IMR-90 (cell line): ENCODE data around the gene SAXO1. TPM values are rescaled to one million over a fixed set of nuclear protein-coding genes. Genes with fewer than 3 reads are reported as not detected.

Experiments
- ATAC-seq: fragments of 200-7000 bp; cut with Tn5 transposase; 2 replicates; pipeline ENCODE4 v1.9.1; 2020; ENCODE audit warnings: low read depth, mild to moderate bottlenecking, moderate library complexity
- BruUV-seq: library from RNA; stranded (reverse); fragments of 400-500 nt; replicated peaks from 2 replicates; lab custom pipeline; 2021; lab: Mats Ljungman, UMichigan
- CTCF ChIA-PET: fragments of 300-600 bp; formaldehyde crosslinking; extraction: SDS; loops from one replicate; lab custom pipeline; 2021; ENCODE audit warnings: antibody characterized with exemption; lab: Yijun Ruan, JAX
- POLR2A ChIA-PET: fragments of 300-600 bp; sonication (Branson Sonifier 250); formaldehyde crosslinking; loops from one replicate; lab custom pipeline; 2022; ENCODE audit warnings: antibody characterized with exemption; ENCODE audit not compliant: unreplicated experiment; lab: Charles Lee
- DNase-seq: peaks from one replicate; pipeline ENCODE4 v3.0.0; 2013
- H2AFZ ChIP-seq: replicated peaks from 2 replicates; pipeline ENCODE3; 2013; ENCODE audit warnings: low read length, mild to moderate bottlenecking; ENCODE audit not compliant: poor library complexity
- H2AK5ac ChIP-seq: 2 replicates; pipeline ENCODE4 v1.6.1; 2013; ENCODE audit warnings: low read depth, low read length, inconsistent platforms
- H2AK9ac ChIP-seq: replicated peaks from 2 replicates; pipeline ENCODE3; 2013; ENCODE audit warnings: mild to moderate bottlenecking, low read depth, low read length, moderate library complexity; ENCODE audit not compliant: poor library complexity
- H2BK120ac ChIP-seq: 2 replicates; pipeline ENCODE4 v1.6.1; 2013; ENCODE audit warnings: low read depth, low read length, inconsistent platforms
- H2BK15ac ChIP-seq: 3 replicates; pipeline ENCODE4 v1.6.1; 2013; ENCODE audit warnings: low read depth, low read length, inconsistent platforms
- H2BK20ac ChIP-seq: 2 replicates; pipeline ENCODE4 v1.6.1; 2013; ENCODE audit warnings: low read depth, mild to moderate bottlenecking, inconsistent platforms, low read length, moderate library complexity
- H2BK5ac ChIP-seq: 2 replicates; pipeline ENCODE4 v1.6.1; 2013; ENCODE audit warnings: mild to moderate bottlenecking, low read depth, low read length, inconsistent platforms; ENCODE audit not compliant: poor library complexity, severe bottlenecking
- H3K14ac ChIP-seq: replicated peaks from 2 replicates; pipeline ENCODE4 v1.6.1; 2013; ENCODE audit warnings: low read depth, low read length, inconsistent platforms
- H3K18ac ChIP-seq: 2 replicates; pipeline ENCODE4 v1.6.1; 2013; ENCODE audit warnings: low read depth, low read length, control low read depth
- H3K23ac ChIP-seq: 2 replicates; pipeline ENCODE4 v1.6.1; 2013; ENCODE audit warnings: low read depth, low read length, inconsistent platforms
- H3K27ac ChIP-seq: 2 replicates; pipeline ENCODE4 v1.5.1; 2013; ENCODE audit warnings: mild to moderate bottlenecking, control low read depth, low read length; ENCODE audit not compliant: insufficient read depth
- H3K27me3 ChIP-seq: 2 replicates; pipeline ENCODE4 v1.6.1; 2013; ENCODE audit warnings: low read length; ENCODE audit not compliant: control insufficient read depth, insufficient read depth
- H3K36me3 ChIP-seq: 2 replicates; pipeline ENCODE4 v1.6.1; 2013; ENCODE audit warnings: low read length, mixed read lengths; ENCODE audit not compliant: control insufficient read depth, insufficient read depth
- H3K4ac ChIP-seq: 2 replicates; pipeline ENCODE4 v1.6.1; 2013; ENCODE audit warnings: low read depth, low read length, inconsistent platforms
- H3K4me1 ChIP-seq: 2 replicates; pipeline ENCODE4 v1.6.1; 2013; ENCODE audit warnings: low read length, mixed read lengths; ENCODE audit not compliant: control insufficient read depth, insufficient read depth
- H3K4me2 ChIP-seq: 2 replicates; pipeline ENCODE4 v1.6.1; 2013; ENCODE audit warnings: low read depth, mild to moderate bottlenecking, control low read depth, low read length, moderate library complexity
- H3K4me3 ChIP-seq: 2 replicates; pipeline ENCODE4 v1.5.1; 2013; ENCODE audit warnings: low read depth, mild to moderate bottlenecking, control low read depth, low read length, moderate library complexity; ENCODE audit not compliant: insufficient read depth
- H3K56ac ChIP-seq: 2 replicates; pipeline ENCODE4 v1.6.1; 2013; ENCODE audit warnings: low read length, inconsistent platforms; ENCODE audit not compliant: insufficient read depth; ENCODE audit errors: extremely low read depth
- H3K79me1 ChIP-seq, 2 experiments: 2 replicates each; pipeline ENCODE4 v1.6.1; 2013; ENCODE audit warnings: low read length in 2 of 2, inconsistent platforms in 1 of 2, low read depth in 1 of 2
- H3K9ac ChIP-seq: 2 replicates; pipeline ENCODE4 v1.6.1; 2013; ENCODE audit warnings: low read depth, low read length, control low read depth
- H3K9me1 ChIP-seq: 2 replicates; pipeline ENCODE4 v1.6.1; 2013; ENCODE audit warnings: low read length, inconsistent platforms; ENCODE audit not compliant: insufficient read depth
- H3K9me3 ChIP-seq: 2 replicates; pipeline ENCODE4 v1.6.1; 2013; ENCODE audit warnings: low read length; ENCODE audit not compliant: control insufficient read depth, insufficient read depth
- H4K20me1 ChIP-seq: 2 replicates; pipeline ENCODE4 v1.6.1; 2013; ENCODE audit warnings: low read length, inconsistent platforms; ENCODE audit not compliant: insufficient read depth
- H4K5ac ChIP-seq: 2 replicates; pipeline ENCODE4 v1.6.1; 2013; ENCODE audit warnings: mild to moderate bottlenecking, low read depth, low read length, control low read depth
- H4K8ac ChIP-seq, 2 experiments: 2 replicates each; pipeline ENCODE4 v1.6.1; 2013; ENCODE audit warnings: low read depth in 2 of 2, low read length in 2 of 2, control low read depth in 1 of 2, inconsistent platforms in 1 of 2
- H4K91ac ChIP-seq: 2 replicates; pipeline ENCODE4 v1.6.1; 2013; ENCODE audit warnings: low read depth, low read length, inconsistent platforms; ENCODE audit not compliant: insufficient read depth
- CEBPB ChIP-seq: IDR thresholded peaks from 2 replicates; pipeline ENCODE4 v1.6.1; 2012; ENCODE audit warnings: low read depth, low read length, improper control_type of control experiment
- CTCF ChIP-seq: conservative IDR thresholded peaks from 2 replicates; pipeline ENCODE4 v1.5.1; 2012; ENCODE audit warnings: mild to moderate bottlenecking, low read depth, low read length, improper control_type of control experiment
- FOS ChIP-seq: fragments of 150-350 bp; IDR thresholded peaks from 2 replicates; pipeline ENCODE4 v1.6.1; 2016; ENCODE audit warnings: low read depth, low read length
- MAFK ChIP-seq: IDR thresholded peaks from 2 replicates; pipeline ENCODE4 v1.6.1; 2012; ENCODE audit warnings: low read depth, low read length, improper control_type of control experiment
- MAZ ChIP-seq: IDR thresholded peaks from 2 replicates; pipeline ENCODE4 v1.6.1; 2012; ENCODE audit warnings: low read depth, mild to moderate bottlenecking, low read length, improper control_type of control experiment, moderate library complexity, borderline replicate concordance
- MXI1 ChIP-seq: IDR thresholded peaks from 2 replicates; pipeline ENCODE4 v1.6.1; 2012; ENCODE audit warnings: low read depth, mild to moderate bottlenecking, low read length, moderate library complexity, borderline replicate concordance
- NFE2L2 ChIP-seq: fragments of 150-350 bp; IDR thresholded peaks from 2 replicates; pipeline ENCODE4 v1.6.1; 2016; ENCODE audit warnings: low read depth, mild to moderate bottlenecking, low read length
- POLR2A ChIP-seq: IDR thresholded peaks from 2 replicates; pipeline ENCODE4 v1.6.1; 2012; ENCODE audit warnings: mild to moderate bottlenecking, low read depth, low read length
- RAD21 ChIP-seq: IDR thresholded peaks from 2 replicates; pipeline ENCODE4 v1.6.1; 2012; ENCODE audit warnings: low read length, improper control_type of control experiment
- RCOR1 ChIP-seq: IDR thresholded peaks from 2 replicates; pipeline ENCODE4 v1.6.1; 2012; ENCODE audit warnings: mild to moderate bottlenecking, low read length, improper control_type of control experiment; ENCODE audit not compliant: insufficient replicate concordance
- RFX5 ChIP-seq: IDR thresholded peaks from 2 replicates; pipeline ENCODE4 v1.8.0; 2012; ENCODE audit warnings: low read depth, mild to moderate bottlenecking, low read length, moderate library complexity
- SMC3 ChIP-seq: fragments of 150-350 bp; IDR thresholded peaks from 2 replicates; pipeline ENCODE4 v1.6.1; 2016; ENCODE audit warnings: low read depth, mild to moderate bottlenecking, antibody characterized with exemption, low read length, moderate library complexity
- WGBS, 2 experiments: methylation state at CpG; one replicate each; pipeline versions ENCODE4 v1.1.5 to v1.1.7; 2013; ENCODE audit warnings: missing lambda C conversion rate in 2 of 2; ENCODE audit not compliant: insufficient read length in 1 of 2; ENCODE audit errors: extremely low coverage in 2 of 2; 5-methylcytosine and 5-hydroxymethylcytosine counted together
- dilution Hi-C: fragments of 300-500 bp; cut with HindIII; formaldehyde crosslinking; loops from one replicate; pipeline ENCODE4 v1.14.3; 2018; ENCODE audit warnings: low sequenced_read_pairs; ENCODE audit not compliant: unreplicated experiment
- in situ Hi-C: fragments of 300-500 bp; cut with MboI; formaldehyde crosslinking; loops from 3 replicates; pipeline ENCODE4 v1.14.3; 2019; ENCODE audit warnings: low sequenced_read_pairs, inconsistent platforms, mixed read lengths
- intact Hi-C: fragments of 100-400 bp; cut with micrococcal nuclease; formaldehyde crosslinking; loops from 2 replicates; pipeline ENCODE4 v1.10.0; 2022
- polyA plus RNA-seq, 3 experiments: library from polyadenylated mRNA; depleted of rRNA; stranded (reverse); fragments of >200 nt; gene quantifications; 2 replicates each; pipeline ENCODE4 v1.2.3, GENCODE V29; 2012; ENCODE audit warnings: low replicate concordance in 1 of 3
- total RNA-seq: library from RNA; depleted of rRNA; stranded (reverse); fragments of >200 nt; gene quantifications from 2 replicates; pipeline ENCODE4 v1.2.3, GENCODE V29; 2012
- TF ChIP-seq, protein P1 (sequence below): fragments of 150-350 bp; IDR thresholded peaks from 2 replicates; pipeline ENCODE4 v1.6.1; 2016; ENCODE audit warnings: low read depth, mild to moderate bottlenecking, low read length, moderate library complexity, borderline replicate concordance

The SAXO1 gene
- total and polyA plus RNA-seq, 2 of the 4 experiments (the other 2 are of a cell fraction) = not detected

DNA sequence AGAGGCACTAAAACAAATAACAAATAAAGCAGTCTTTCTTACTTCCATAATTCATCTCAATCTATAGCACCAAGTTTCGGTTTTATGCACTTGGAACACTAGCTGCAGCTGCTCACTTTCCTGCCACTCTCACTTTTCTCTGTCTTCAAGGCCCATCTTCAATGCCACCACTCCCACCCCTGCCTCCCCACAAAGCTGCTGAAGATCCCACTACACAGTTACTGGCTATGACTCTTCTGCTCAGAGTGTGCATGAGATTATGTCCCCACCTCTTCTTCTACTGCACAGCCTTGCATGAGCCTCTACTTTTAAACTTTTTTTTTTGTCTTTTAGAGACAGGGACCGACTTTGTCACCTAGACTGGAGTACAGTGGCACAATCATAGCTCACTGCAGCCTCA, 77.4 kb downstream of the SAXO1 start:
- Histone ChIP-seq H3K27me3 (peaks cover 41% of the 10 kb centered on the region), H2BK5ac (no peak overlapping the region), H3K23ac (no peak overlapping the region), H3K27ac (no peak overlapping the region), H3K56ac (no peak overlapping the region), H3K4me2 (no peak overlapping the region), H2BK15ac (no peak overlapping the region), H3K4me3 (no peak overlapping the region), H4K91ac (no peak overlapping the region), H2AFZ (no peak overlapping the region), H4K5ac (no peak overlapping the region), H4K20me1 (no peaks in the 10 kb centered on the region), H3K79me1 (no peaks in the 10 kb centered on the region), H2BK120ac (no peak overlapping the region), H2BK20ac (no peak overlapping the region), H3K14ac (no peak overlapping the region), H2AK9ac (no peak overlapping the region), H3K9me1 (no peaks in the 10 kb centered on the region), H2AK5ac (no peak overlapping the region), H3K9me3 (no peaks in the 10 kb centered on the region), H3K4me1 (no peaks in the 10 kb centered on the region), H3K18ac (no peak overlapping the region), H4K8ac (no peak overlapping the region), H3K9ac (no peak overlapping the region), H3K36me3 (no peaks in the 10 kb centered on the region), H3K4ac (no peak overlapping the region)
- DNase-seq (no peak), ATAC-seq (no peak)
- intact Hi-C loops (no loop called here), dilution Hi-C loops (no loop called here), in situ Hi-C loops (no loop called here)
- BruUV-seq = no TSS peak
- CTCF ChIA-PET = interaction anchor here (0.7 kb wide), 1 partner anchor 1370 kb away, joined by 3 read pairs; no protein-coding TSS in a partner anchor
- POLR2A ChIA-PET = no interaction called here
- TF ChIP-seq RFX5 (no peak), CEBPB (no peak), RCOR1 (no peak), FOS (no peak), NFE2L2 (no peak), CTCF (no peak), SMC3 (no peak), MAFK (no peak), MAZ (no peak), RAD21 (no peak), POLR2A (no peak), MXI1 (no peak)
- TF ChIP-seq, protein P1, sequence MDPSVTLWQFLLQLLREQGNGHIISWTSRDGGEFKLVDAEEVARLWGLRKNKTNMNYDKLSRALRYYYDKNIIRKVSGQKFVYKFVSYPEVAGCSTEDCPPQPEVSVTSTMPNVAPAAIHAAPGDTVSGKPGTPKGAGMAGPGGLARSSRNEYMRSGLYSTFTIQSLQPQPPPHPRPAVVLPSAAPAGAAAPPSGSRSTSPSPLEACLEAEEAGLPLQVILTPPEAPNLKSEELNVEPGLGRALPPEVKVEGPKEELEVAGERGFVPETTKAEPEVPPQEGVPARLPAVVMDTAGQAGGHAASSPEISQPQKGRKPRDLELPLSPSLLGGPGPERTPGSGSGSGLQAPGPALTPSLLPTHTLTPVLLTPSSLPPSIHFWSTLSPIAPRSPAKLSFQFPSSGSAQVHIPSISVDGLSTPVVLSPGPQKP = no peak
- WGBS, 2 experiments = 70% methylated on average over 1 of the region's 2 CpGs; no CpG with 5 or more reads in 1 of the 2 experiments
